Stomach (tissue), 4 donors: ENCODE data around the gene LSG1.

ENCODE experiments used
- CTCF ChIP-seq, 7 experiments: fragments of 450-650 bp in 4 of 7; fragments of 200-600 bp in 3 of 7; sonication (generic) in 3 of 7; IDR thresholded peaks; one replicate each; pipeline ENCODE4 v1.5.1; 2016 to 2019; ENCODE audit warnings: antibody characterized with exemption in 7 of 7, control low read depth in 2 of 7, mild to moderate bottlenecking in 1 of 7
- POLR2AphosphoS5 ChIP-seq, 3 donors: sonication (generic); formaldehyde crosslinking; IDR thresholded peaks; one replicate each; pipeline ENCODE4 v1.6.1; 2016; ENCODE audit warnings: antibody characterized with exemption in 3 of 3

GRCh38 chr3:194676471-194676870, 4.5 kb upstream of the LSG1 start:
- no peak for TF ChIP-seq CTCF (IDR thresholded peaks at IDR 0.05)
- TF ChIP-seq POLR2AphosphoS5 (IDR thresholded peaks at IDR 0.05) = no peak
